H1 (cell line): ENCODE measurements around the gene RAD23A. TPM values are rescaled to one million over a fixed set of nuclear protein-coding genes. Genes with fewer than 3 reads are reported as not detected.
A peak's percentile ranks its signal among the peaks of the same experiment; 100 is the strongest.

Experiments
- CTCF ChIA-PET: fragments of 300-600 bp; sonication (Branson Sonifier 250); formaldehyde crosslinking; loops from one replicate; lab custom pipeline; 2021; ENCODE audit not compliant: partially characterized antibody; lab: Charles Lee
- POLR2A ChIA-PET: fragments of 300-600 bp; sonication (Branson Sonifier 250); formaldehyde crosslinking; loops from one replicate; lab custom pipeline; 2021; ENCODE audit warnings: inconsistent platforms; ENCODE audit not compliant: partially characterized antibody; lab: Charles Lee
- DNase-seq, 2 experiments: peaks; one replicate each; pipeline versions ENCODE4 v3.0.0 to v3.0.0-alpha.2; 2010 to 2022; ENCODE audit warnings: low spot score in 2 of 2, low read depth in 1 of 2, mixed read lengths in 1 of 2
- FAIRE-seq: peaks from 2 replicates; lab custom pipeline; 2011; peaks lifted over from hg19 to GRCh38; lab: Jason Lieb, UNC
- H2AFZ ChIP-seq: 2 replicates; pipeline ENCODE4 v1.8.1; 2012; ENCODE audit warnings: low read length, inconsistent platforms
- H2AK5ac ChIP-seq: 2 replicates; pipeline ENCODE4 v1.6.1; 2013; ENCODE audit warnings: low read depth, low read length
- H2BK120ac ChIP-seq: replicated peaks from 2 replicates; pipeline ENCODE3; 2013; ENCODE audit warnings: low read depth, low read length, inconsistent platforms
- H2BK12ac ChIP-seq: 2 replicates; pipeline ENCODE4 v1.6.1; 2013; ENCODE audit warnings: low read depth, low read length
- H2BK15ac ChIP-seq: 2 replicates; pipeline ENCODE4 v1.6.1; 2013; ENCODE audit warnings: low read length
- H2BK20ac ChIP-seq: 2 replicates; pipeline ENCODE4 v1.6.1; 2013; ENCODE audit warnings: low read length
- H2BK5ac ChIP-seq: 2 replicates; pipeline ENCODE4 v1.6.1; 2013; ENCODE audit warnings: low read depth, low read length
- H3K14ac ChIP-seq: 2 replicates; pipeline ENCODE4 v1.6.1; 2013; ENCODE audit warnings: inconsistent platforms; ENCODE audit not compliant: insufficient read length
- H3K18ac ChIP-seq: 2 replicates; pipeline ENCODE4 v1.6.1; 2013; ENCODE audit warnings: low read length; ENCODE audit errors: extremely low read depth
- H3K23ac ChIP-seq: 2 replicates; pipeline ENCODE4 v1.6.1; 2013; ENCODE audit warnings: inconsistent platforms; ENCODE audit not compliant: insufficient read length
- H3K23me2 ChIP-seq: 2 replicates; pipeline ENCODE4 v1.6.1; 2013; ENCODE audit warnings: low read depth, low read length
- H3K27ac ChIP-seq: 2 replicates; pipeline ENCODE4 v1.6.1; 2011; ENCODE audit warnings: low read depth, low read length, inconsistent platforms
- H3K27me3 ChIP-seq, 4 experiments: replicated peaks in 1 of 4; 1 replicate in 1 of 4; 2 replicates in 3 of 4; pipeline versions ENCODE4 v1.6.1 to v1.8.1; 2011 to 2013; ENCODE audit warnings: low read length in 3 of 4, mild to moderate bottlenecking in 3 of 4, inconsistent platforms in 2 of 4, mixed read lengths in 2 of 4, moderate library complexity in 1 of 4; ENCODE audit not compliant: control insufficient read depth in 3 of 4, insufficient read depth in 3 of 4; ENCODE audit errors: extremely low read depth in 1 of 4
- H3K36me3 ChIP-seq, 4 experiments: 2 replicates each; pipeline versions ENCODE4 v1.6.1 to v1.8.1; 2011 to 2013; ENCODE audit warnings: mild to moderate bottlenecking in 4 of 4, low read length in 3 of 4, moderate library complexity in 2 of 4, control low read depth in 1 of 4, inconsistent platforms in 1 of 4; ENCODE audit not compliant: insufficient read depth in 4 of 4, control insufficient read depth in 2 of 4
- H3K4ac ChIP-seq: replicated peaks from 2 replicates; pipeline ENCODE3; 2013; ENCODE audit warnings: low read length, low read depth, mixed read lengths, inconsistent platforms; ENCODE audit not compliant: insufficient read length
- H3K4me1 ChIP-seq, 4 experiments: replicated peaks in 1 of 4; 1 replicate in 1 of 4; 2 replicates in 3 of 4; pipeline versions ENCODE4 v1.6.1 to v1.8.1; 2011 to 2013; ENCODE audit warnings: low read length in 3 of 4, inconsistent platforms in 2 of 4, mixed read lengths in 1 of 4; ENCODE audit not compliant: insufficient read depth in 4 of 4, control insufficient read depth in 3 of 4
- H3K4me2 ChIP-seq, 2 experiments: 2 replicates each; pipeline versions ENCODE4 v1.6.1 to v1.8.1; 2011 to 2013; ENCODE audit warnings: low read depth in 2 of 2, low read length in 2 of 2, control low read depth in 1 of 2, inconsistent platforms in 1 of 2, mild to moderate bottlenecking in 1 of 2; ENCODE audit not compliant: insufficient read depth in 1 of 2
- H3K4me3 ChIP-seq, 4 experiments: fragments of 200-600, 300-600 bp in 1 of 4; sonication (generic), shearing (Covaris generic), sonication (Bioruptor Twin) in 1 of 4; 2 replicates each; pipeline versions ENCODE4 v1.5.1 to v1.8.1; 2011 to 2016; ENCODE audit warnings: low read length in 4 of 4, low read depth in 3 of 4, control low read depth in 2 of 4, inconsistent platforms in 2 of 4, mild to moderate bottlenecking in 2 of 4, mixed read lengths in 1 of 4, moderate library complexity in 1 of 4; ENCODE audit not compliant: insufficient read depth in 2 of 4; ENCODE audit errors: extremely low read depth in 1 of 4
- H3K56ac ChIP-seq: replicated peaks from 2 replicates; pipeline ENCODE3; 2013; ENCODE audit warnings: low read depth, mild to moderate bottlenecking, mixed read lengths, low read length, inconsistent platforms; ENCODE audit not compliant: insufficient read length
- H3K79me1 ChIP-seq: 2 replicates; pipeline ENCODE4 v1.6.1; 2013; ENCODE audit warnings: low read depth, low read length, control low read depth
- H3K79me2 ChIP-seq, 2 experiments: 2 replicates each; pipeline versions ENCODE4 v1.6.1 to v1.8.1; 2012 to 2013; ENCODE audit warnings: low read length in 2 of 2, mild to moderate bottlenecking in 2 of 2, inconsistent platforms in 1 of 2; ENCODE audit not compliant: insufficient read depth in 2 of 2, control insufficient read depth in 1 of 2
- H3K9ac ChIP-seq, 4 experiments: replicated peaks in 1 of 4; 1 replicate in 1 of 4; 2 replicates in 3 of 4; pipeline versions ENCODE4 v1.6.1 to v1.8.1; 2011 to 2013; ENCODE audit warnings: low read depth in 3 of 4, low read length in 3 of 4, control low read depth in 2 of 4, mild to moderate bottlenecking in 2 of 4, moderate library complexity in 2 of 4, inconsistent platforms in 1 of 4; ENCODE audit errors: extremely low read depth in 1 of 4
- H3K9me3 ChIP-seq, 2 experiments: 2 replicates each; pipeline versions ENCODE4 v1.6.1 to v1.8.1; 2012 to 2013; ENCODE audit warnings: mild to moderate bottlenecking in 2 of 2, moderate library complexity in 2 of 2, control low read depth in 1 of 2, inconsistent platforms in 1 of 2, low read depth in 1 of 2, low read length in 1 of 2, mixed read lengths in 1 of 2; ENCODE audit not compliant: insufficient read depth in 2 of 2
- H4K20me1 ChIP-seq, 2 experiments: replicated peaks in 1 of 2; 2 replicates each; pipeline versions ENCODE3 to v1.8.1; 2011 to 2013; ENCODE audit warnings: inconsistent platforms in 2 of 2, low read length in 2 of 2, mild to moderate bottlenecking in 1 of 2; ENCODE audit not compliant: insufficient read depth in 2 of 2, control insufficient read depth in 1 of 2
- H4K5ac ChIP-seq: 2 replicates; pipeline ENCODE4 v1.6.1; 2013; ENCODE audit warnings: low read length, low read depth, mixed read lengths, inconsistent platforms; ENCODE audit not compliant: insufficient read length
- H4K8ac ChIP-seq: 2 replicates; pipeline ENCODE4 v1.8.0; 2013; ENCODE audit warnings: mild to moderate bottlenecking, moderate library complexity, low read length, inconsistent platforms; ENCODE audit not compliant: insufficient read depth; ENCODE audit errors: extremely low read depth
- H4K91ac ChIP-seq: replicated peaks from 2 replicates; pipeline ENCODE3; 2013; ENCODE audit warnings: low read length, mixed read lengths, inconsistent platforms; ENCODE audit not compliant: insufficient read length
- ATF2 ChIP-seq: IDR thresholded peaks from 2 replicates; pipeline ENCODE4 v1.6.1; 2012; ENCODE audit warnings: low read length, inconsistent platforms
- BACH1 ChIP-seq: IDR thresholded peaks from 2 replicates; pipeline ENCODE4 v1.6.1; 2012; ENCODE audit warnings: low read length, improper control_type of control experiment
- E2F6 ChIP-seq: IDR thresholded peaks from 2 replicates; pipeline ENCODE4 v1.6.1; 2012; ENCODE audit warnings: inconsistent platforms
- FOSL1 ChIP-seq: IDR thresholded peaks from 2 replicates; pipeline ENCODE4 v1.6.1; 2011; ENCODE audit warnings: mild to moderate bottlenecking, low read depth, low read length, moderate library complexity; ENCODE audit not compliant: insufficient read depth
- GABPA ChIP-seq: IDR thresholded peaks from 2 replicates; pipeline ENCODE4 v1.6.1; 2011; ENCODE audit warnings: mild to moderate bottlenecking, low read length, moderate library complexity, borderline replicate concordance; ENCODE audit not compliant: insufficient read depth
- RAD21 ChIP-seq, 2 experiments: IDR thresholded peaks in 1 of 2; conservative IDR thresholded peaks in 1 of 2; 2 replicates each; pipeline ENCODE4 v1.6.1; 2011; ENCODE audit warnings: low read depth in 2 of 2, low read length in 2 of 2, improper control_type of control experiment in 1 of 2, inconsistent platforms in 1 of 2, mild to moderate bottlenecking in 1 of 2, moderate library complexity in 1 of 2
- SIN3A ChIP-seq, 2 experiments: IDR thresholded peaks in 1 of 2; conservative IDR thresholded peaks in 1 of 2; 2 replicates each; pipeline ENCODE4 v1.6.1; 2011 to 2012; ENCODE audit warnings: low read length in 2 of 2, improper control_type of control experiment in 1 of 2, low read depth in 1 of 2, mild to moderate bottlenecking in 1 of 2
- SIX5 ChIP-seq: IDR thresholded peaks from 2 replicates; pipeline ENCODE4 v1.6.1; 2011; ENCODE audit warnings: mild to moderate bottlenecking, low read depth, low read length
- TAF7 ChIP-seq: optimal IDR thresholded peaks from 2 replicates; pipeline ENCODE3; 2011; ENCODE audit warnings: low read depth, mild to moderate bottlenecking, inconsistent platforms, low read length, moderate library complexity, borderline replicate concordance
- TEAD4 ChIP-seq: IDR thresholded peaks from 2 replicates; pipeline ENCODE4 v1.6.1; 2012; ENCODE audit warnings: low read depth, low read length, inconsistent platforms, mixed read lengths
- WGBS, 2 experiments: shearing (Covaris generic) in 1 of 2; methylation state at CpG; one replicate each; pipeline versions ENCODE4 v1.1.6 to v1.1.7; 2013 to 2015; ENCODE audit warnings: low lambda C conversion rate in 2 of 2, mixed read lengths in 2 of 2, inconsistent platforms in 1 of 2, low coverage in 1 of 2, missing lambda C conversion rate in 1 of 2; ENCODE audit not compliant: insufficient replicate concordance in 2 of 2, insufficient coverage in 1 of 2, insufficient read length in 1 of 2; ENCODE audit errors: extremely low coverage in 1 of 2, missing lambda C conversion rate in 1 of 2; 5-methylcytosine and 5-hydroxymethylcytosine counted together
- polyA plus RNA-seq, 7 experiments: library from polyadenylated mRNA; depleted of rRNA in 3 of 7; stranded (reverse) in 5 of 7; unstranded in 2 of 7; fragments of >200 nt in 5 of 7; fragments of 200-250 nt in 2 of 7; gene quantifications; 1 replicate in 5 of 7; 2 replicates in 1 of 7; 4 replicates in 1 of 7; pipeline versions ENCODE4 v1.2.1 to v1.2.3, GENCODE V29; 2011 to 2013; ENCODE audit warnings: missing spikeins in 2 of 7, mixed read lengths in 2 of 7
- total RNA-seq: library from RNA; stranded (reverse); fragmentation: NEBNext Ultra II Directional; extraction: Animal tissue kit (Norgen Biotek cat#: 25700); gene quantifications from 2 replicates; pipeline ENCODE4 v1.2.1, GENCODE V29; 2021

RAD23A gene
- total and polyA plus RNA-seq, 2 of the 8 experiments (the other 6 are each of a cell fraction or from before 2014, with no cell fraction given) = 40.0 to 76.1 TPM

GRCh38 chr19:12965812-12966135 lies 20.1 kb downstream of the RAD23A start:
- Histone ChIP-seq H3K9ac (no peak overlapping the region), H3K56ac (no peak overlapping the region), H4K91ac (no peak overlapping the region), H3K14ac (no peak overlapping the region), H3K9me3 (no peaks in the 10 kb centered on the region; a peak in 1 of 4 replicates), H3K79me2 (no peaks in the 10 kb centered on the region), H2AK5ac (no peak overlapping the region), H2BK12ac (no peak overlapping the region), H4K8ac (no peak overlapping the region), H3K79me1 (no peaks in the 10 kb centered on the region), H2BK120ac (no peak overlapping the region), H3K36me3 (no peaks in the 10 kb centered on the region), H2BK20ac (no peak overlapping the region), H3K27me3 (no peaks in the 10 kb centered on the region), H3K4me2 (peak overlapping the region; percentile 4 to 64; a peak in 2 of 4 replicates), H2BK5ac (no peak overlapping the region), H4K5ac (no peak overlapping the region), H3K18ac (peak overlapping the region; percentile 93; the same call in 1 of the 2 replicates), H3K4me1 (peaks cover 0 to 6% (median 2%) of the 10 kb centered on the region in 4 experiments; a peak in 2 of 7 replicates), H2AFZ (peak overlapping the region; percentile 76; the same call in 1 of the 2 replicates), H3K23me2 (no peaks in the 10 kb centered on the region), H2BK15ac (no peak overlapping the region), H3K4ac (no peak overlapping the region), H3K27ac (no peak overlapping the region), H3K23ac (no peak overlapping the region), H3K4me3 (peak overlapping the region in 2 of 4 experiments; percentile 46 to 54; a peak in 5 of 8 replicates), H4K20me1 (no peaks in the 10 kb centered on the region)
- CTCF ChIA-PET = interaction anchor here (0.7 to 7.6 kb wide), 67 partner anchors 12 to 1076 kb away, joined by 3 to 154 read pairs (median 4); partner anchors contain the start of genes CALR, DNASE2, GADD45GIP1 and GCDH
- 51% methylated on average over 7 of the region's 8 CpGs; no CpG with 5 or more reads in 1 of the 2 experiments for WGBS, 2 experiments
- no peak for FAIRE-seq
- POLR2A ChIA-PET = interaction anchor here (0.7 to 7.1 kb wide), 19 partner anchors 11 to 186 kb away, joined by 3 to 67 read pairs (median 4); partner anchors contain the start of genes CALR, GADD45GIP1, KLF1 and NACC1
- DNase-seq = no peak
- TF ChIP-seq TAF7 = no peak
- TF ChIP-seq GABPA = no peak
- TF ChIP-seq ATF2 = no peak
- no peak for TF ChIP-seq RAD21 (IDR thresholded peaks at IDR 0.05 in 1 of 2, conservative IDR thresholded peaks at IDR 0.05 in 1 of 2; ENCODE audit: low read depth in 2 of 2, low read length in 2 of 2)
- TF ChIP-seq BACH1 = no peak
- TF ChIP-seq SIX5 = no peak
- TF ChIP-seq TEAD4 = no peak
- TF ChIP-seq E2F6 = no peak
- no peak for TF ChIP-seq SIN3A (conservative IDR thresholded peaks at IDR 0.05 in 1 of 2, IDR thresholded peaks at IDR 0.05 in 1 of 2; ENCODE audit: low read depth in 1 of 2, low read length in 2 of 2)
- TF ChIP-seq FOSL1 = no peak
